Vagina (tissue), 2 donors: ENCODE data around the gene SOS2. TPM values are rescaled to one million over a fixed set of nuclear protein-coding genes. Genes with fewer than 3 reads are reported as not detected.

ENCODE experiments used
- DNase-seq, 2 donors: peaks; one replicate each; pipeline ENCODE4 v3.0.0-alpha.2; 2017; ENCODE audit errors: extremely low spot score in 2 of 2
- H3K27ac ChIP-seq: fragments of 200-600 bp; sonication (generic); one replicate; pipeline ENCODE4 v1.5.1; 2019
- H3K27me3 ChIP-seq: fragments of 200-600 bp; sonication (generic); one replicate; pipeline ENCODE4 v1.5.1; 2019
- H3K36me3 ChIP-seq, 2 donors: fragments of 200-600 bp; sonication (generic); one replicate each; pipeline ENCODE4 v1.5.1; 2017 to 2019
- H3K4me1 ChIP-seq: fragments of 200-600 bp; sonication (generic); one replicate; pipeline ENCODE4 v1.5.1; 2019
- H3K4me3 ChIP-seq, 2 donors: fragments of 200-600 bp; sonication (generic); 1 replicate in 1 of 2; 2 replicates in 1 of 2; pipeline ENCODE4 v1.5.1; 2016 to 2019
- H3K9me3 ChIP-seq: fragments of 200-600 bp; sonication (generic); one replicate; pipeline ENCODE4 v1.5.1; 2019
- POLR2A ChIP-seq, 2 donors: fragments of 450-650 bp; IDR thresholded peaks; one replicate each; pipeline ENCODE4 v1.6.1; 2017; ENCODE audit warnings: antibody characterized with exemption in 2 of 2, mild to moderate bottlenecking in 2 of 2, moderate library complexity in 2 of 2
- POLR2AphosphoS5 ChIP-seq, 2 donors: sonication (generic); formaldehyde crosslinking; IDR thresholded peaks; one replicate each; pipeline ENCODE4 v1.9.0; 2017; ENCODE audit warnings: antibody characterized with exemption in 2 of 2, mild to moderate bottlenecking in 2 of 2, low read depth in 1 of 2; ENCODE audit not compliant: insufficient read depth in 1 of 2
- intact Hi-C: fragments of 100-400 bp; cut with DNase I; formaldehyde crosslinking; loops from one replicate; pipeline ENCODE4 v1.15.1; 2023
- total RNA-seq: library from RNA; depleted of rRNA; stranded (reverse); fragments of >200 nt; gene quantifications from one replicate; pipeline ENCODE4 v1.2.3, GENCODE V29; 2016
- TF ChIP-seq, protein P1 (sequence below), 3 experiments: fragments of 450-650 bp in 2 of 3; fragments of 200-600 bp in 1 of 3; sonication (generic) in 1 of 3; IDR thresholded peaks; one replicate each; pipeline ENCODE4 v1.5.1; 2017 to 2019; ENCODE audit warnings: antibody characterized with exemption in 3 of 3, mild to moderate bottlenecking in 2 of 3, moderate library complexity in 2 of 3

Gene SOS2
- total RNA-seq, result 23.8 TPM

DNA sequence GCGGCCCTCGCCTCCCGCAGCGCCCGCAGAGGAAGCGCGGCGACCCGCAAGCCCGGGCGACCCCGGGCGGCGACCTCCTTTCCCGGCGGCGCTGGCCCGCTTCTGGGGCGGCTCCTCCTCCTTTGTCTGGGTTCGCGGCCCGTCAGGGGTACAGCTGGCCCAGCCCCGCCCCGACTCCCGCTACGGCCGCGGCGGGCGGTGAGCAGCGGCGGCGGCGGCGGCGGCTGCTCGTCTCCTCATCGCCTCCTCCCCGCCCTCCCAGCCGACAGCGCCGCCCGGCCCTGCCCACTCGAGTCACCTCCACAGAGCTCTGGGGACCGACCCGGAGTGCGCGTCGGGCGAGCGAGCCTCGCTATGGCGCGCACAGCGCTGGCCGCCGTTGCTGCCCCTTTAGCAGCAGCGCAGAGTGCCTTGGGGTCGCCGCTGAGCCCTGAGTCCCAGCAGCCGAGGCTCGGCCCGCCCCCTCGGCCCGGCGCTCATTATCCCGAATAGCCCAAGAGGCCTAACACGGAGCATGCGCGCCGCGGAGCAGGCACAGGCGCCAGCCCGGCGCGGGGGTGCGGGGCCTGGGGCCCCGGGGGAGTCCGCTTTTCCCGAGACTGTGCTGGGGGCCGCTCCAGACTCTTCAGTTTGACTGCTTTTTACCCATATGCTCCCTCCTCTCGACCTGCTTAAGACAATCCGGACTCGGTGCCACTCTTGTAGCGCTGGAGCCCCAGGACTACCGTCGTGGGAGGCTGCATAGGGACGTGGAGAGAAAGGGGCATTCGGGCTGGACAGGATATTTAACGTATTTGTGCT, at the start of gene SOS2:
Gene SOS2, minus strand, starts transcription at position 104 of the 801 bp plus-strand sequence. CDS start 295 bp downstream, outside the sequence.
- TF ChIP-seq POLR2A (IDR thresholded peaks at IDR 0.05) (peak in 1 of 2 donors; percentile 70), POLR2AphosphoS5 (IDR thresholded peaks at IDR 0.05; ENCODE audit: insufficient read depth in 1 of 2, low read depth in 1 of 2) (peak; percentile 9 to 80)
- TF ChIP-seq, protein P1, sequence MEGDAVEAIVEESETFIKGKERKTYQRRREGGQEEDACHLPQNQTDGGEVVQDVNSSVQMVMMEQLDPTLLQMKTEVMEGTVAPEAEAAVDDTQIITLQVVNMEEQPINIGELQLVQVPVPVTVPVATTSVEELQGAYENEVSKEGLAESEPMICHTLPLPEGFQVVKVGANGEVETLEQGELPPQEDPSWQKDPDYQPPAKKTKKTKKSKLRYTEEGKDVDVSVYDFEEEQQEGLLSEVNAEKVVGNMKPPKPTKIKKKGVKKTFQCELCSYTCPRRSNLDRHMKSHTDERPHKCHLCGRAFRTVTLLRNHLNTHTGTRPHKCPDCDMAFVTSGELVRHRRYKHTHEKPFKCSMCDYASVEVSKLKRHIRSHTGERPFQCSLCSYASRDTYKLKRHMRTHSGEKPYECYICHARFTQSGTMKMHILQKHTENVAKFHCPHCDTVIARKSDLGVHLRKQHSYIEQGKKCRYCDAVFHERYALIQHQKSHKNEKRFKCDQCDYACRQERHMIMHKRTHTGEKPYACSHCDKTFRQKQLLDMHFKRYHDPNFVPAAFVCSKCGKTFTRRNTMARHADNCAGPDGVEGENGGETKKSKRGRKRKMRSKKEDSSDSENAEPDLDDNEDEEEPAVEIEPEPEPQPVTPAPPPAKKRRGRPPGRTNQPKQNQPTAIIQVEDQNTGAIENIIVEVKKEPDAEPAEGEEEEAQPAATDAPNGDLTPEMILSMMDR (IDR thresholded peaks at IDR 0.05), result no peak
- intact Hi-C loops, result no loop called here
- peaks cover 49% of the 10 kb centered on the region for H3K4me1 ChIP-seq
- H3K27me3 ChIP-seq, result no peaks in the 10 kb centered on the region
- peak within 1 kb of the TSS; percentile 66 to 85 for H3K4me3 ChIP-seq
- H3K9me3 ChIP-seq, result no peaks in the 10 kb centered on the region
- no peak for DNase-seq
- peak within 1 kb of the TSS; percentile 96 for H3K27ac ChIP-seq
- H3K36me3 ChIP-seq, result no peaks in the 10 kb centered on the region

DNA sequence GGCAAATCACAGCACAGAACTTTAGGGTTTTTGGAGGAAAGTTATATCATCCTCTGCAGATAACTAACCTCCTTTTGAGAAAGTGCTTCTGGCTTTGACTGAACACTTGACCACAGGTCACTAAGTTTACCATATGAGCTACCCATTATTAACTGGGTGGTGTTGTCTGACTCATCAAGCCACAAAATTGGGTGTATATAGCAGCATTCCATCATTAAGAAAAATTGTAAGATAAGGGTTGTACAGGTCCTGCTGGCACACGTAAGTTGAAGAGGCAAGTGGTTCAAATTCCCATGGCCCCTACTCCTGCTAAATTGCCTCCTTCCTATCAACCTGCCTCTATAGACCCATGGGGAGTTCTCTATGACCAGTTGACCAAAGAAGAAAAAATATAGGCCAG, 41.1 kb upstream of the SOS2 start:
- no peaks in the 10 kb centered on the region for H3K4me1 ChIP-seq
- intact Hi-C loops, result no loop called here
- DNase-seq, result no peak
- no peak overlapping the region for H3K4me3 ChIP-seq
- H3K36me3 ChIP-seq, result no peaks in the 10 kb centered on the region
- H3K9me3 ChIP-seq, result no peaks in the 10 kb centered on the region
- no peak overlapping the region for H3K27ac ChIP-seq
- no peaks in the 10 kb centered on the region for H3K27me3 ChIP-seq
- TF ChIP-seq POLR2AphosphoS5 (IDR thresholded peaks at IDR 0.05; ENCODE audit: insufficient read depth in 1 of 2, low read depth in 1 of 2) (no peak), POLR2A (IDR thresholded peaks at IDR 0.05) (no peak)
- TF ChIP-seq, protein P1 (IDR thresholded peaks at IDR 0.05), result no peak

GRCh38 chr14:50270932-50271331, 39.6 kb upstream of the SOS2 start:
- intact Hi-C loops, result no loop called here
- no peaks in the 10 kb centered on the region for H3K27me3 ChIP-seq
- H3K9me3 ChIP-seq, result no peaks in the 10 kb centered on the region
- no peaks in the 10 kb centered on the region for H3K4me1 ChIP-seq
- H3K36me3 ChIP-seq, result no peaks in the 10 kb centered on the region
- no peak for TF ChIP-seq POLR2A (IDR thresholded peaks at IDR 0.05)
- no peak for TF ChIP-seq POLR2AphosphoS5 (IDR thresholded peaks at IDR 0.05; ENCODE audit: insufficient read depth in 1 of 2, low read depth in 1 of 2)
- TF ChIP-seq, protein P1 (IDR thresholded peaks at IDR 0.05), result no peak
- H3K27ac ChIP-seq, result no peak overlapping the region
- H3K4me3 ChIP-seq, result no peak overlapping the region
- DNase-seq, result no peak

DNA sequence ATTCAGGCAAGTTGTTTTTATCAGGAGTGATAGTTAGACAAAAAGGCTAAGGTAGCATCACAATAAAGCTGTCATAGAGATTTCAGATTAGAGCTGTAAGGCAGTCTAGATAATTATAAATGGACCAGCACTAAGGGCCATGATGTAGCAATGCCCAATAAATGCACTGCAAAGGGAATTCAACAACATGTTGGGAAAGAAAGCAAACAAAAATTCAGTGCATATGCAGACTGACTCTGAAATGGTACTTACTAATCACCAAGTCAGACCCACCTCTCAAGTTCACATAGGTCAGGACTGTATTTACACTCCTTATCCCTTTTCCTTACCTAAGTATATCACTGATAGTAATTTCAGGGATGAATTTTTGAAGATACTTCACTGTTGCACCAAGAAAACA, 33.7 kb upstream of the SOS2 start:
- Histone ChIP-seq H3K4me1 (no peaks in the 10 kb centered on the region), H3K27me3 (no peaks in the 10 kb centered on the region), H3K9me3 (no peaks in the 10 kb centered on the region), H3K4me3 (no peak overlapping the region), H3K36me3 (no peaks in the 10 kb centered on the region), H3K27ac (no peak overlapping the region)
- intact Hi-C loops, result no loop called here
- no peak for DNase-seq
- TF ChIP-seq, protein P1 (IDR thresholded peaks at IDR 0.05), result no peak
- no peak for TF ChIP-seq POLR2A (IDR thresholded peaks at IDR 0.05)
- TF ChIP-seq POLR2AphosphoS5 (IDR thresholded peaks at IDR 0.05; ENCODE audit: insufficient read depth in 1 of 2, low read depth in 1 of 2), result no peak

- DNase-seq, result no peak
- Histone ChIP-seq H3K27ac (no peak overlapping the region), H3K4me3 (no peak overlapping the region), H3K4me1 (no peaks in the 10 kb centered on the region), H3K36me3 (no peaks in the 10 kb centered on the region), H3K27me3 (no peaks in the 10 kb centered on the region), H3K9me3 (no peaks in the 10 kb centered on the region)
- TF ChIP-seq POLR2A (IDR thresholded peaks at IDR 0.05) (no peak), POLR2AphosphoS5 (IDR thresholded peaks at IDR 0.05; ENCODE audit: insufficient read depth in 1 of 2, low read depth in 1 of 2) (no peak)
- TF ChIP-seq, protein P1 (IDR thresholded peaks at IDR 0.05), result no peak
- intact Hi-C loops, result no loop called here
These were observed 31.9 kb upstream of the SOS2 start for GRCh38 chr14:50263321-50263720.
